Mucosa of stomach (tissue), 1 donor: ENCODE results near the gene GFRA3.

Experiments
- H3K27me3 ChIP-seq: one replicate; pipeline ENCODE4 v1.7.0; 2013; ENCODE audit warnings: mild to moderate bottlenecking, low read length; ENCODE audit not compliant: control insufficient read depth, insufficient read depth
- H3K36me3 ChIP-seq: one replicate; pipeline ENCODE4 v1.7.0; 2013; ENCODE audit warnings: low read length; ENCODE audit not compliant: control insufficient read depth, insufficient read depth
- H3K4me1 ChIP-seq: one replicate; pipeline ENCODE4 v1.7.0; 2013; ENCODE audit warnings: mild to moderate bottlenecking, low read length; ENCODE audit not compliant: control insufficient read depth, insufficient read depth
- H3K4me3 ChIP-seq: one replicate; pipeline ENCODE4 v1.7.0; 2013; ENCODE audit warnings: low read length
- H3K9ac ChIP-seq: one replicate; pipeline ENCODE4 v1.7.0; 2013; ENCODE audit warnings: mild to moderate bottlenecking, low read length, moderate library complexity
- H3K9me3 ChIP-seq: one replicate; pipeline ENCODE4 v1.7.0; 2013; ENCODE audit warnings: mild to moderate bottlenecking, low read length, moderate library complexity; ENCODE audit not compliant: control insufficient read depth
- donor health status: Pancreatic carcinoma.

GFRA3 gene

GRCh38 chr5:138243794-138244193, 30.6 kb downstream of the GFRA3 start:
- Histone ChIP-seq H3K9me3 (no peaks in the 10 kb centered on the region), H3K4me1 (peaks cover 10% of the 10 kb centered on the region), H3K36me3 (no peaks in the 10 kb centered on the region), H3K4me3 (no peak overlapping the region), H3K27me3 (peaks cover 49% of the 10 kb centered on the region), H3K9ac (no peak overlapping the region)

- peak overlapping the region; percentile 46 for H3K4me3 ChIP-seq
Measured at GRCh38 chr5:138241688-138242571, 32.5 kb downstream of the GFRA3 start.

GRCh38 chr5:138240650-138241385, 33.6 kb downstream of the GFRA3 start:
- no peaks in the 10 kb centered on the region for H3K9me3 ChIP-seq
- H3K4me3 ChIP-seq, result no peak overlapping the region
- no peaks in the 10 kb centered on the region for H3K36me3 ChIP-seq
- H3K4me1 ChIP-seq, result peaks cover 10% of the 10 kb centered on the region
- H3K27me3 ChIP-seq, result peaks cover 49% of the 10 kb centered on the region
- no peak overlapping the region for H3K9ac ChIP-seq

More at GRCh38 chr5:138241688-138242571, 32.5 kb downstream of the GFRA3 start:
- Histone ChIP-seq H3K9me3 (no peaks in the 10 kb centered on the region), H3K27me3 (peaks cover 49% of the 10 kb centered on the region), H3K36me3 (no peaks in the 10 kb centered on the region), H3K4me1 (peaks cover 10% of the 10 kb centered on the region), H3K9ac (peak overlapping the region; percentile 50)

- H3K9me3 ChIP-seq, result no peaks in the 10 kb centered on the region
- no peak overlapping the region for H3K4me3 ChIP-seq
- peaks cover 10% of the 10 kb centered on the region for H3K4me1 ChIP-seq
- H3K9ac ChIP-seq, result no peak overlapping the region
- H3K36me3 ChIP-seq, result no peaks in the 10 kb centered on the region
- peaks cover 41% of the 10 kb centered on the region for H3K27me3 ChIP-seq
Measured at GRCh38 chr5:138238034-138238433, 36.4 kb downstream of the GFRA3 start.

GRCh38 chr5:138234651-138235050, 39.8 kb downstream of the GFRA3 start:
- Histone ChIP-seq H3K27me3 (peaks cover 9% of the 10 kb centered on the region), H3K9me3 (no peaks in the 10 kb centered on the region), H3K4me3 (no peak overlapping the region), H3K9ac (no peak overlapping the region), H3K36me3 (no peaks in the 10 kb centered on the region), H3K4me1 (peaks cover 11% of the 10 kb centered on the region)

- H3K9me3 ChIP-seq, result no peaks in the 10 kb centered on the region
- peaks cover 4% of the 10 kb centered on the region for H3K27me3 ChIP-seq
- peaks cover 11% of the 10 kb centered on the region for H3K4me1 ChIP-seq
- no peak overlapping the region for H3K9ac ChIP-seq
- H3K4me3 ChIP-seq, result no peak overlapping the region
- no peaks in the 10 kb centered on the region for H3K36me3 ChIP-seq
Measured at GRCh38 chr5:138233280-138233679, 41.1 kb downstream of the GFRA3 start.

- H3K4me1 ChIP-seq, result peaks cover 11% of the 10 kb centered on the region
- H3K27me3 ChIP-seq, result peaks cover 4% of the 10 kb centered on the region
- H3K4me3 ChIP-seq, result no peak overlapping the region
- H3K9ac ChIP-seq, result no peak overlapping the region
- no peaks in the 10 kb centered on the region for H3K36me3 ChIP-seq
- H3K9me3 ChIP-seq, result no peaks in the 10 kb centered on the region
Measured at GRCh38 chr5:138230981-138231589, 43.3 kb downstream of the GFRA3 start.

- Histone ChIP-seq H3K9ac (no peak overlapping the region), H3K36me3 (no peaks in the 10 kb centered on the region), H3K9me3 (no peaks in the 10 kb centered on the region), H3K4me1 (peaks cover 11% of the 10 kb centered on the region), H3K4me3 (no peak overlapping the region), H3K27me3 (peaks cover 4% of the 10 kb centered on the region)
Measured at GRCh38 chr5:138230261-138230660, 44.2 kb downstream of the GFRA3 start.

- H3K4me1 ChIP-seq, result peaks cover 11% of the 10 kb centered on the region
- H3K27me3 ChIP-seq, result peaks cover 4% of the 10 kb centered on the region
- no peak overlapping the region for H3K4me3 ChIP-seq
- no peaks in the 10 kb centered on the region for H3K9me3 ChIP-seq
- no peaks in the 10 kb centered on the region for H3K36me3 ChIP-seq
- H3K9ac ChIP-seq, result no peak overlapping the region
Measured at GRCh38 chr5:138229387-138229786, 45.0 kb downstream of the GFRA3 start.

- H3K27me3 ChIP-seq, result no peaks in the 10 kb centered on the region
- no peak overlapping the region for H3K9ac ChIP-seq
- H3K36me3 ChIP-seq, result no peaks in the 10 kb centered on the region
- no peaks in the 10 kb centered on the region for H3K9me3 ChIP-seq
- peaks cover 11% of the 10 kb centered on the region for H3K4me1 ChIP-seq
- no peak overlapping the region for H3K4me3 ChIP-seq
Measured at GRCh38 chr5:138226910-138227309, 47.5 kb downstream of the GFRA3 start.

GRCh38 chr5:138224712-138225111, 49.7 kb downstream of the GFRA3 start:
- no peak overlapping the region for H3K9ac ChIP-seq
- H3K9me3 ChIP-seq, result no peaks in the 10 kb centered on the region
- H3K27me3 ChIP-seq, result no peaks in the 10 kb centered on the region
- H3K4me1 ChIP-seq, result no peaks in the 10 kb centered on the region
- no peaks in the 10 kb centered on the region for H3K36me3 ChIP-seq
- no peak overlapping the region for H3K4me3 ChIP-seq

- no peak overlapping the region for H3K9ac ChIP-seq
- no peak overlapping the region for H3K4me3 ChIP-seq
- no peaks in the 10 kb centered on the region for H3K36me3 ChIP-seq
- H3K27me3 ChIP-seq, result no peaks in the 10 kb centered on the region
- H3K9me3 ChIP-seq, result no peaks in the 10 kb centered on the region
- H3K4me1 ChIP-seq, result no peaks in the 10 kb centered on the region
Measured at GRCh38 chr5:138223532-138223931, 50.9 kb downstream of the GFRA3 start.
